HepG2 (cell line): Measurements from ENCODE around the gene GRK5. TPM values are rescaled to one million over a fixed set of nuclear protein-coding genes. Genes with fewer than 3 reads are reported as not detected.
A peak's percentile ranks its signal among the peaks of the same experiment; 100 is the strongest.

ENCODE experiments used
- ATAC-seq: fragments of 200-7000 bp; cut with Tn5 transposase; 3 replicates; pipeline ENCODE4 v1.9.1; 2020; ENCODE audit warnings: mild to moderate bottlenecking, moderate library complexity
- BruUV-seq: library from RNA; stranded (reverse); fragments of 400-500 nt; replicated peaks from 2 replicates; lab custom pipeline; 2021; lab: Mats Ljungman, UMichigan
- CTCF ChIA-PET: fragments of 300-600 bp; formaldehyde crosslinking; extraction: SDS; loops from one replicate; lab custom pipeline; 2021; ENCODE audit warnings: low total read pairs, inconsistent platforms, low intra/inter-chr PET ratio; lab: Yijun Ruan, JAX
- POLR2A ChIA-PET: fragments of 350-600 bp; sonication (Branson Sonifier 250); formaldehyde crosslinking; loops from one replicate; lab custom pipeline; 2020; ENCODE audit warnings: antibody characterized with exemption, inconsistent platforms; lab: Yijun Ruan, JAX
- DNase-seq: peaks from one replicate; pipeline ENCODE4 v3.0.0-alpha.2; 2015; ENCODE audit warnings: low spot score
- FAIRE-seq: peaks from 3 replicates; lab custom pipeline; 2011; peaks lifted over from hg19 to GRCh38; lab: Jason Lieb, UNC
- H2AFZ ChIP-seq: one replicate; pipeline ENCODE4 v1.6.1; 2011; ENCODE audit warnings: low read length, inconsistent platforms
- H3K27ac ChIP-seq: fragments of 300-600 bp; 3 replicates; pipeline ENCODE4 v1.8.0; 2011; ENCODE audit warnings: mixed run types, mild to moderate bottlenecking, mixed read lengths, low read length, inconsistent platforms; ENCODE audit not compliant: insufficient read depth; ENCODE audit errors: extremely low read length
- H3K27me3 ChIP-seq, 2 experiments: fragments of 200-600 bp in 1 of 2; 2 replicates in 1 of 2; 3 replicates in 1 of 2; pipeline versions ENCODE4 v1.6.0 to v1.8.0; 2011; ENCODE audit warnings: low read length in 2 of 2, mild to moderate bottlenecking in 2 of 2, moderate library complexity in 2 of 2, inconsistent platforms in 1 of 2; ENCODE audit not compliant: insufficient read depth in 2 of 2, control insufficient read depth in 1 of 2
- H3K36me3 ChIP-seq, 2 experiments: fragments of 200-600 bp in 1 of 2; replicated peaks in 1 of 2; 2 replicates in 1 of 2; 3 replicates in 1 of 2; pipeline versions ENCODE4 v1.5.1 to v1.8.0; 2011; ENCODE audit warnings: low read length in 2 of 2, inconsistent platforms in 1 of 2; ENCODE audit not compliant: insufficient read depth in 2 of 2, control insufficient read depth in 1 of 2
- H3K4me1 ChIP-seq: 2 replicates; pipeline ENCODE4 v1.5.1; 2012; ENCODE audit warnings: low read length, inconsistent platforms; ENCODE audit not compliant: insufficient read depth
- H3K4me2 ChIP-seq: 2 replicates; pipeline ENCODE4 v1.6.0; 2011; ENCODE audit warnings: low read depth, low read length, inconsistent platforms
- H3K4me3 ChIP-seq, 3 experiments: fragments of 200-600 bp in 1 of 3; sonication (generic), shearing (Covaris generic) in 1 of 3; replicated peaks in 1 of 3; 2 replicates each; pipeline ENCODE4 v1.5.1; 2011 to 2016; ENCODE audit warnings: low read length in 3 of 3, inconsistent platforms in 2 of 3, low read depth in 2 of 3, mild to moderate bottlenecking in 2 of 3, control low read depth in 1 of 3, mixed read lengths in 1 of 3; ENCODE audit not compliant: insufficient read depth in 1 of 3
- H3K79me2 ChIP-seq: one replicate; pipeline ENCODE4 v1.6.1; 2011; ENCODE audit warnings: low read length, inconsistent platforms; ENCODE audit not compliant: insufficient read depth
- H3K9ac ChIP-seq: 2 replicates; pipeline ENCODE4 v1.6.0; 2011; ENCODE audit warnings: mild to moderate bottlenecking, low read depth, low read length, inconsistent platforms; ENCODE audit not compliant: insufficient read depth
- H3K9me3 ChIP-seq: 2 replicates; pipeline ENCODE4 v1.5.1; 2012; ENCODE audit warnings: mild to moderate bottlenecking, low read length
- H4K20me1 ChIP-seq: 2 replicates; pipeline ENCODE4 v1.6.0; 2011; ENCODE audit warnings: inconsistent platforms, mild to moderate bottlenecking, low read length, moderate library complexity; ENCODE audit not compliant: insufficient read depth
- MYNN ChIP-seq: sonication (generic); formaldehyde crosslinking; IDR thresholded peaks from 2 replicates; pipeline ENCODE4 v1.4.0; 2020; ENCODE audit warnings: mild to moderate bottlenecking, low read depth, missing genetic modification reagents
- SIX4 ChIP-seq: sonication (generic); formaldehyde crosslinking; IDR thresholded peaks from 2 replicates; pipeline ENCODE4 v1.4.0; 2020; ENCODE audit warnings: missing genetic modification reagents
- ZMYM3 ChIP-seq: sonication (generic); formaldehyde crosslinking; IDR thresholded peaks from 2 replicates; pipeline ENCODE4 v1.5.1; 2020; ENCODE audit warnings: mild to moderate bottlenecking, missing genetic modification reagents
- ZNF768 ChIP-seq: sonication (generic); formaldehyde crosslinking; IDR thresholded peaks from 2 replicates; pipeline ENCODE4 v1.4.0; 2020; ENCODE audit warnings: missing genetic modification reagents
- WGBS: methylation state at CpG from one replicate; pipeline ENCODE4 v1.1.6; 2017; ENCODE audit warnings: low lambda C conversion rate; 5-methylcytosine and 5-hydroxymethylcytosine counted together
- in situ Hi-C: cut with HindIII; loops from 2 replicates; pipeline ENCODE4 v1.10.0; 2017; ENCODE audit warnings: low pct_unique_long_range_greater_than_20kb; ENCODE audit not compliant: extremely low pct_ligation_motif_present
- intact Hi-C: fragments of 100-400 bp; cut with micrococcal nuclease; formaldehyde crosslinking; loops from one replicate; pipeline ENCODE4 v1.10.0; 2022; ENCODE audit not compliant: unreplicated experiment
- polyA plus RNA-seq, 8 experiments: library from polyadenylated mRNA; depleted of rRNA in 3 of 8; stranded (reverse) in 7 of 8; unstranded in 1 of 8; fragments of >200 nt; fragmentation: Illumina TruSeq in 4 of 8; extraction: Trizol in 4 of 8; gene quantifications; 2 replicates each; pipeline versions ENCODE4 v1.2.1 to v1.2.3, GENCODE V29; 2011 to 2016; ENCODE audit warnings: low read depth in 4 of 8, missing spikeins in 1 of 8, mixed read lengths in 1 of 8; ENCODE audit not compliant: insufficient read depth in 1 of 8
- total RNA-seq, 5 experiments: library from RNA; depleted of rRNA; stranded (reverse); fragments of >200 nt; fragmentation: Illumina TruSeq; extraction: Trizol; gene quantifications; 2 replicates each; pipeline ENCODE4 v1.2.3, GENCODE V29; 2016; ENCODE audit warnings: low read depth in 1 of 5
- TF ChIP-seq, protein P1 (sequence below), 2 experiments: sonication (generic) in 1 of 2; formaldehyde crosslinking in 1 of 2; IDR thresholded peaks; 2 replicates each; pipeline versions ENCODE4 v1.6.1 to v1.9.0; 2014 to 2022; ENCODE audit warnings: antibody characterized with exemption in 1 of 2, borderline replicate concordance in 1 of 2, inconsistent platforms in 1 of 2, low read depth in 1 of 2, missing genetic modification reagents in 1 of 2

GRK5 gene
- total and polyA plus RNA-seq, 2 of the 13 experiments (the other 11 are each of a cell fraction or from before 2014, with no cell fraction given) = 10.4 to 12.6 TPM

DNA sequence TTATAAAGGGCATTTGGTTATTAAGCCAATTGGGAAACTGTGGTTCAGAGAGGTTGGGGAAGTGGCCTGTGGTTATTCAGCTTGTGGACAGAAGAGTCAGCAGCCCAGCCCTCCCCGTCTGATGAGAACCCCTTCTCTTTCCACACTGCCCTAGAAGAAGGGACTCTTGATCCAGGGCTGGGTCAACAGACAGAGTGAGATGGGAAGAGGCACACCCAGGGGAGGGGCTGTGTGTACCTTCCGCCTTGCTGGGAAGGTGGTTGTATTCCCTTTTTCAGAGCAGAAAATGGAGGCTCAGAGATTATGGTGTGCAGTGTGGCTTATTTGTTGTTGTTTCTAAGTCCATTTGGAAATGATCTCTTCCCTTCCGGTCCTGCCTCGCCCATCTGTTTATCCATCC, 103.4 kb downstream of the GRK5 start:
- POLR2A ChIA-PET = interaction anchor here (1.1 kb wide), 1 partner anchor 39 kb away, joined by 3 read pairs; no protein-coding TSS in a partner anchor
- Histone ChIP-seq H3K4me3 (no peak overlapping the region), H3K9ac (no peak overlapping the region), H3K27ac (no peak overlapping the region), H3K27me3 (no peaks in the 10 kb centered on the region), H4K20me1 (no peaks in the 10 kb centered on the region)
- 72% methylated on average over 4 of the region's 4 CpGs for WGBS
- in situ Hi-C loops = no loop called here
- no peak for DNase-seq
- TF ChIP-seq ZMYM3 (peak; percentile 28; the same call in 1 of the 2 replicates), SIX4 (CRISPR knock-in tag) (no peak), ZNF768 (CRISPR knock-in tag) (peak; percentile 80), MYNN (no peak)
- TF ChIP-seq, protein P1, sequence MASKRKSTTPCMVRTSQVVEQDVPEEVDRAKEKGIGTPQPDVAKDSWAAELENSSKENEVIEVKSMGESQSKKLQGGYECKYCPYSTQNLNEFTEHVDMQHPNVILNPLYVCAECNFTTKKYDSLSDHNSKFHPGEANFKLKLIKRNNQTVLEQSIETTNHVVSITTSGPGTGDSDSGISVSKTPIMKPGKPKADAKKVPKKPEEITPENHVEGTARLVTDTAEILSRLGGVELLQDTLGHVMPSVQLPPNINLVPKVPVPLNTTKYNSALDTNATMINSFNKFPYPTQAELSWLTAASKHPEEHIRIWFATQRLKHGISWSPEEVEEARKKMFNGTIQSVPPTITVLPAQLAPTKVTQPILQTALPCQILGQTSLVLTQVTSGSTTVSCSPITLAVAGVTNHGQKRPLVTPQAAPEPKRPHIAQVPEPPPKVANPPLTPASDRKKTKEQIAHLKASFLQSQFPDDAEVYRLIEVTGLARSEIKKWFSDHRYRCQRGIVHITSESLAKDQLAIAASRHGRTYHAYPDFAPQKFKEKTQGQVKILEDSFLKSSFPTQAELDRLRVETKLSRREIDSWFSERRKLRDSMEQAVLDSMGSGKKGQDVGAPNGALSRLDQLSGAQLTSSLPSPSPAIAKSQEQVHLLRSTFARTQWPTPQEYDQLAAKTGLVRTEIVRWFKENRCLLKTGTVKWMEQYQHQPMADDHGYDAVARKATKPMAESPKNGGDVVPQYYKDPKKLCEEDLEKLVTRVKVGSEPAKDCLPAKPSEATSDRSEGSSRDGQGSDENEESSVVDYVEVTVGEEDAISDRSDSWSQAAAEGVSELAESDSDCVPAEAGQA (IDR thresholded peaks at IDR 0.05; ENCODE audit: low read depth) = no peak
- TF ChIP-seq, protein P1 (CRISPR knock-in tag; IDR thresholded peaks at IDR 0.05; ENCODE audit: borderline replicate concordance) = no peak
- TF ChIP-seq, all 625 proteins: peak for 2
- H3K79me2 ChIP-seq = peaks cover 8% of the 10 kb centered on the region
- H3K9me3 ChIP-seq = no peaks in the 10 kb centered on the region
- H2AFZ ChIP-seq = no peak overlapping the region
- FAIRE-seq = no peak
- ATAC-seq = no peak
- intact Hi-C loops = no loop called here
- BruUV-seq = no TSS peak
- CTCF ChIA-PET = no interaction called here
- no peaks in the 10 kb centered on the region for H3K36me3 ChIP-seq
- peaks cover 59% of the 10 kb centered on the region for H3K4me1 ChIP-seq
- H3K4me2 ChIP-seq = no peak overlapping the region
